ENCODE measurements around the gene ERCC6L2. TPM values are rescaled to one million over a fixed set of nuclear protein-coding genes. Genes with fewer than 3 reads are reported as not detected.

The ERCC6L2 gene
- total and polyA plus RNA-seq, 10 of the 15 experiments (the other 5 are each of a cell fraction or from before 2014, with no cell fraction given): 8.1 to 45.0 (median 22.6) TPM

- TF ChIP-seq ZNF592 (IDR thresholded peaks at IDR 0.05): no peak
These were observed 94.8 kb downstream of the ERCC6L2 start (continued) for GRCh38 chr9:95970317-95970716.

GRCh38 chr9:95971815-95972214 is 96.3 kb downstream of the ERCC6L2 start:
- DNase-seq (ENCODE audit: low read depth, low spot score): no peak
- Histone ChIP-seq H4K20me1 (ENCODE audit: control insufficient read depth, insufficient read depth) (no peaks in the 10 kb centered on the region), H3K79me2 (ENCODE audit: control insufficient read depth, insufficient read depth, low read length) (no peaks in the 10 kb centered on the region), H3K9me3 (replicated peaks; ENCODE audit: control insufficient read depth, insufficient read depth, low read length) (no peaks in the 10 kb centered on the region), H3K27me3 (replicated peaks in 1 of 2; ENCODE audit: control insufficient read depth in 2 of 2, insufficient read depth in 2 of 2, low read length in 1 of 2) (no peaks in the 10 kb centered on the region), H3K4me3 (no peak overlapping the region), H3K4me1 (ENCODE audit: control insufficient read depth, insufficient read depth, low read length) (no peaks in the 10 kb centered on the region), H2AFZ (ENCODE audit: control insufficient read depth, low read depth, low read length) (no peak overlapping the region), H3K27ac (ENCODE audit: control insufficient read depth, insufficient read depth) (no peak overlapping the region), H3K36me3 (ENCODE audit: control insufficient read depth in 2 of 2, insufficient read depth in 2 of 2, low read length in 1 of 2) (0 out of 4 replicates have a peak, but pooled peaks cover 0 to 3% of the 10 kb centered on the region in 2 experiments), H3K9ac (ENCODE audit: control insufficient read depth, insufficient read depth, low read length) (no peak overlapping the region), H3K4me2 (ENCODE audit: control insufficient read depth, insufficient read depth) (no peak overlapping the region)
- POLR2A ChIA-PET: no interaction called here
- no peak for ATAC-seq
- SMC1A ChIA-PET (ENCODE audit: uncharacterized antibody, unreplicated experiment): no interaction called here
- RAD21 ChIA-PET (ENCODE audit: unreplicated experiment): no interaction called here
- no peak for FAIRE-seq
- WGBS (ENCODE audit: insufficient coverage, insufficient replicate concordance, low lambda C conversion rate, missing lambda C conversion rate): 98% methylated on average over 2 of the region's 2 CpGs
- BruUV-seq (replicated peaks): no TSS peak
- CTCF ChIA-PET: no interaction called here
- intact Hi-C loops (cut with micrococcal nuclease; ENCODE audit: unreplicated experiment) (no loop called here), in situ Hi-C loops (cut with MboI) (no loop called here)
- TF ChIP-seq, protein P1, sequence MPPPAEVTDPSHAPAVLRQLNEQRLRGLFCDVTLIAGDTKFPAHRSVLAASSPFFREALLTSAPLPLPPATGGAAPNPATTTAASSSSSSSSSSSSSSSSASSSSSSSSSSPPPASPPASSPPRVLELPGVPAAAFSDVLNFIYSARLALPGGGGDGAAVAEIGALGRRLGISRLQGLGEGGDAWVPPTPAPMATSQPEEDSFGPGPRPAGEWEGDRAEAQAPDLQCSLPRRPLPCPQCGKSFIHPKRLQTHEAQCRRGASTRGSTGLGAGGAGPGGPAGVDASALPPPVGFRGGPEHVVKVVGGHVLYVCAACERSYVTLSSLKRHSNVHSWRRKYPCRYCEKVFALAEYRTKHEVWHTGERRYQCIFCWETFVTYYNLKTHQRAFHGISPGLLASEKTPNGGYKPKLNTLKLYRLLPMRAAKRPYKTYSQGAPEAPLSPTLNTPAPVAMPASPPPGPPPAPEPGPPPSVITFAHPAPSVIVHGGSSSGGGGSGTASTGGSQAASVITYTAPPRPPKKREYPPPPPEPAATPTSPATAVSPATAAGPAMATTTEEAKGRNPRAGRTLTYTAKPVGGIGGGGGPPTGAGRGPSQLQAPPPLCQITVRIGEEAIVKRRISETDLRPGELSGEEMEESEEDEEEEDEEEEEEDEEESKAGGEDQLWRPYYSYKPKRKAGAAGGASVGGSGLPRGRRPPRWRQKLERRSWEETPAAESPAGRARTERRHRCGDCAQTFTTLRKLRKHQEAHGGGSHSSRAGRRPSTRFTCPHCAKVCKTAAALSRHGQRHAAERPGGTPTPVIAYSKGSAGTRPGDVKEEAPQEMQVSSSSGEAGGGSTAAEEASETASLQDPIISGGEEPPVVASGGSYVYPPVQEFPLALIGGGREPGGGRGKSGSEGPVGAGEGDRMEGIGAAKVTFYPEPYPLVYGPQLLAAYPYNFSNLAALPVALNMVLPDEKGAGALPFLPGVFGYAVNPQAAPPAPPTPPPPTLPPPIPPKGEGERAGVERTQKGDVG (CRISPR knock-in tag; IDR thresholded peaks at IDR 0.05): no peak
- TF ChIP-seq JUNB (IDR thresholded peaks at IDR 0.05): no peak
- TF ChIP-seq TBL1XR1 (IDR thresholded peaks at IDR 0.05; ENCODE audit: low read depth, low read length): no peak
- no peak for TF ChIP-seq STAT1 (conservative IDR thresholded peaks at IDR 0.05)
- TF ChIP-seq MAX (IDR thresholded peaks at IDR 0.05; ENCODE audit: low read depth, low read length): no peak
- TF ChIP-seq, protein P2, sequence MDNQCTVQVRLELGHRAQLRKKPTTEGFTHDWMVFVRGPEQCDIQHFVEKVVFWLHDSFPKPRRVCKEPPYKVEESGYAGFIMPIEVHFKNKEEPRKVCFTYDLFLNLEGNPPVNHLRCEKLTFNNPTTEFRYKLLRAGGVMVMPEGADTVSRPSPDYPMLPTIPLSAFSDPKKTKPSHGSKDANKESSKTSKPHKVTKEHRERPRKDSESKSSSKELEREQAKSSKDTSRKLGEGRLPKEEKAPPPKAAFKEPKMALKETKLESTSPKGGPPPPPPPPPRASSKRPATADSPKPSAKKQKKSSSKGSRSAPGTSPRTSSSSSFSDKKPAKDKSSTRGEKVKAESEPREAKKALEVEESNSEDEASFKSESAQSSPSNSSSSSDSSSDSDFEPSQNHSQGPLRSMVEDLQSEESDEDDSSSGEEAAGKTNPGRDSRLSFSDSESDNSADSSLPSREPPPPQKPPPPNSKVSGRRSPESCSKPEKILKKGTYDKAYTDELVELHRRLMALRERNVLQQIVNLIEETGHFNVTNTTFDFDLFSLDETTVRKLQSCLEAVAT (IDR thresholded peaks at IDR 0.05): no peak
- no peak for TF ChIP-seq CEBPB (IDR thresholded peaks at IDR 0.05; ENCODE audit: borderline replicate concordance in 1 of 2, low read depth in 2 of 2, low read length in 2 of 2)
- no peak for TF ChIP-seq TARDBP (IDR thresholded peaks at IDR 0.05; ENCODE audit: borderline replicate concordance)
- no peak for TF ChIP-seq ATF2 (IDR thresholded peaks at IDR 0.05; ENCODE audit: low read length)
- no peak for TF ChIP-seq NFXL1 (IDR thresholded peaks at IDR 0.05; ENCODE audit: borderline replicate concordance)
- TF ChIP-seq SIN3A (IDR thresholded peaks at IDR 0.05; ENCODE audit: low read depth, low read length): no peak
- no peak for TF ChIP-seq POLR2AphosphoS5 (IDR thresholded peaks at IDR 0.05; ENCODE audit: low read length)

All from GM12878 (cell line).